HepG2 (cell line): ENCODE data around the gene BCKDHB. TPM values are rescaled to one million over a fixed set of nuclear protein-coding genes. Genes with fewer than 3 reads are reported as not detected.

Source experiments
- AKNA ChIP-seq: sonication (generic); formaldehyde crosslinking; IDR thresholded peaks from 2 replicates; pipeline ENCODE4 v1.4.0; 2020; ENCODE audit warnings: missing genetic modification reagents, borderline replicate concordance
- SOX6 ChIP-seq, 2 experiments: fragments of 450-650 bp in 1 of 2; sonication (generic) in 1 of 2; formaldehyde crosslinking in 1 of 2; IDR thresholded peaks; 2 replicates each; pipeline versions ENCODE4 v1.4.0 to v1.6.1; 2017 to 2020; ENCODE audit warnings: antibody characterized with exemption in 1 of 2, mild to moderate bottlenecking in 1 of 2, missing genetic modification reagents in 1 of 2
- SUZ12 ChIP-seq: fragments of 150-350 bp; IDR thresholded peaks from 2 replicates; pipeline ENCODE4 v1.6.1; 2014; ENCODE audit warnings: low read depth, low read length
- SYNCRIP ChIP-seq: fragments of 200-400 bp; formaldehyde crosslinking; IDR thresholded peaks from 2 replicates; pipeline ENCODE4 v1.6.1; 2018; ENCODE audit warnings: mild to moderate bottlenecking, low read depth, low read length; ENCODE audit not compliant: insufficient read depth
- ZKSCAN8 ChIP-seq: IDR thresholded peaks from 2 replicates; pipeline ENCODE4 v1.6.1; 2016; ENCODE audit warnings: borderline replicate concordance, missing genetic modification reagents, missing compliant biosample characterization
- ZNF350 ChIP-seq: sonication (generic); formaldehyde crosslinking; IDR thresholded peaks from 2 replicates; pipeline ENCODE4 v1.4.0; 2020; ENCODE audit warnings: mild to moderate bottlenecking, low read depth, missing genetic modification reagents, borderline replicate concordance
- ZNF619 ChIP-seq: sonication (generic); formaldehyde crosslinking; IDR thresholded peaks from 2 replicates; pipeline ENCODE4 v1.4.0; 2020; ENCODE audit warnings: mild to moderate bottlenecking, missing genetic modification reagents
- ZNF720 ChIP-seq: sonication (generic); formaldehyde crosslinking; IDR thresholded peaks from 2 replicates; pipeline ENCODE4 v1.4.0; 2020; ENCODE audit warnings: missing genetic modification reagents
- ZNF75D ChIP-seq: sonication (generic); formaldehyde crosslinking; IDR thresholded peaks from 2 replicates; pipeline ENCODE4 v1.8.1; 2023; ENCODE audit warnings: missing genetic modification reagents, mild to moderate bottlenecking, borderline replicate concordance
- polyA plus RNA-seq, 8 experiments: library from polyadenylated mRNA; depleted of rRNA in 3 of 8; stranded (reverse) in 7 of 8; unstranded in 1 of 8; fragments of >200 nt; fragmentation: Illumina TruSeq in 4 of 8; extraction: Trizol in 4 of 8; gene quantifications; 2 replicates each; pipeline versions ENCODE4 v1.2.1 to v1.2.3, GENCODE V29; 2011 to 2016; ENCODE audit warnings: low read depth in 4 of 8, missing spikeins in 1 of 8, mixed read lengths in 1 of 8; ENCODE audit not compliant: insufficient read depth in 1 of 8
- total RNA-seq, 5 experiments: library from RNA; depleted of rRNA; stranded (reverse); fragments of >200 nt; fragmentation: Illumina TruSeq; extraction: Trizol; gene quantifications; 2 replicates each; pipeline ENCODE4 v1.2.3, GENCODE V29; 2016; ENCODE audit warnings: low read depth in 1 of 5
- TF ChIP-seq, protein P1 (sequence below): sonication (generic); formaldehyde crosslinking; IDR thresholded peaks from 2 replicates; pipeline ENCODE4 v1.5.0; 2020; ENCODE audit warnings: mild to moderate bottlenecking, missing genetic modification reagents, borderline replicate concordance
- TF ChIP-seq, protein P2 (sequence below): sonication (generic); formaldehyde crosslinking; IDR thresholded peaks from 2 replicates; pipeline ENCODE4 v1.4.0; 2020; ENCODE audit warnings: missing genetic modification reagents, borderline replicate concordance
- TF ChIP-seq, protein P3 (sequence below): sonication (generic); formaldehyde crosslinking; IDR thresholded peaks from 2 replicates; pipeline ENCODE4 v1.5.1; 2020; ENCODE audit warnings: missing genetic modification reagents, mild to moderate bottlenecking, borderline replicate concordance

The BCKDHB gene
- total and polyA plus RNA-seq, 2 of the 13 experiments (the other 11 are each of a cell fraction or from before 2014, with no cell fraction given) = 10.8 to 13.6 TPM

GRCh38 chr6:80106418-80107235, at the start of gene BCKDHB (continued):
- TF ChIP-seq AKNA (no peak), SUZ12 (no peak), ZNF720 (CRISPR knock-in tag) (no peak), ZKSCAN8 (CRISPR knock-in tag) (no peak), ZNF350 (CRISPR knock-in tag) (peak; percentile 86; the same call in 1 of the 2 replicates), ZNF75D (CRISPR knock-in tag) (no peak), SOX6 (IDR thresholded peaks at IDR 0.05) (no peak), SOX6 (CRISPR knock-in tag; IDR thresholded peaks at IDR 0.05) (peak; percentile 59), ZNF619 (CRISPR knock-in tag) (no peak), SYNCRIP (no peak)
- TF ChIP-seq, protein P1, sequence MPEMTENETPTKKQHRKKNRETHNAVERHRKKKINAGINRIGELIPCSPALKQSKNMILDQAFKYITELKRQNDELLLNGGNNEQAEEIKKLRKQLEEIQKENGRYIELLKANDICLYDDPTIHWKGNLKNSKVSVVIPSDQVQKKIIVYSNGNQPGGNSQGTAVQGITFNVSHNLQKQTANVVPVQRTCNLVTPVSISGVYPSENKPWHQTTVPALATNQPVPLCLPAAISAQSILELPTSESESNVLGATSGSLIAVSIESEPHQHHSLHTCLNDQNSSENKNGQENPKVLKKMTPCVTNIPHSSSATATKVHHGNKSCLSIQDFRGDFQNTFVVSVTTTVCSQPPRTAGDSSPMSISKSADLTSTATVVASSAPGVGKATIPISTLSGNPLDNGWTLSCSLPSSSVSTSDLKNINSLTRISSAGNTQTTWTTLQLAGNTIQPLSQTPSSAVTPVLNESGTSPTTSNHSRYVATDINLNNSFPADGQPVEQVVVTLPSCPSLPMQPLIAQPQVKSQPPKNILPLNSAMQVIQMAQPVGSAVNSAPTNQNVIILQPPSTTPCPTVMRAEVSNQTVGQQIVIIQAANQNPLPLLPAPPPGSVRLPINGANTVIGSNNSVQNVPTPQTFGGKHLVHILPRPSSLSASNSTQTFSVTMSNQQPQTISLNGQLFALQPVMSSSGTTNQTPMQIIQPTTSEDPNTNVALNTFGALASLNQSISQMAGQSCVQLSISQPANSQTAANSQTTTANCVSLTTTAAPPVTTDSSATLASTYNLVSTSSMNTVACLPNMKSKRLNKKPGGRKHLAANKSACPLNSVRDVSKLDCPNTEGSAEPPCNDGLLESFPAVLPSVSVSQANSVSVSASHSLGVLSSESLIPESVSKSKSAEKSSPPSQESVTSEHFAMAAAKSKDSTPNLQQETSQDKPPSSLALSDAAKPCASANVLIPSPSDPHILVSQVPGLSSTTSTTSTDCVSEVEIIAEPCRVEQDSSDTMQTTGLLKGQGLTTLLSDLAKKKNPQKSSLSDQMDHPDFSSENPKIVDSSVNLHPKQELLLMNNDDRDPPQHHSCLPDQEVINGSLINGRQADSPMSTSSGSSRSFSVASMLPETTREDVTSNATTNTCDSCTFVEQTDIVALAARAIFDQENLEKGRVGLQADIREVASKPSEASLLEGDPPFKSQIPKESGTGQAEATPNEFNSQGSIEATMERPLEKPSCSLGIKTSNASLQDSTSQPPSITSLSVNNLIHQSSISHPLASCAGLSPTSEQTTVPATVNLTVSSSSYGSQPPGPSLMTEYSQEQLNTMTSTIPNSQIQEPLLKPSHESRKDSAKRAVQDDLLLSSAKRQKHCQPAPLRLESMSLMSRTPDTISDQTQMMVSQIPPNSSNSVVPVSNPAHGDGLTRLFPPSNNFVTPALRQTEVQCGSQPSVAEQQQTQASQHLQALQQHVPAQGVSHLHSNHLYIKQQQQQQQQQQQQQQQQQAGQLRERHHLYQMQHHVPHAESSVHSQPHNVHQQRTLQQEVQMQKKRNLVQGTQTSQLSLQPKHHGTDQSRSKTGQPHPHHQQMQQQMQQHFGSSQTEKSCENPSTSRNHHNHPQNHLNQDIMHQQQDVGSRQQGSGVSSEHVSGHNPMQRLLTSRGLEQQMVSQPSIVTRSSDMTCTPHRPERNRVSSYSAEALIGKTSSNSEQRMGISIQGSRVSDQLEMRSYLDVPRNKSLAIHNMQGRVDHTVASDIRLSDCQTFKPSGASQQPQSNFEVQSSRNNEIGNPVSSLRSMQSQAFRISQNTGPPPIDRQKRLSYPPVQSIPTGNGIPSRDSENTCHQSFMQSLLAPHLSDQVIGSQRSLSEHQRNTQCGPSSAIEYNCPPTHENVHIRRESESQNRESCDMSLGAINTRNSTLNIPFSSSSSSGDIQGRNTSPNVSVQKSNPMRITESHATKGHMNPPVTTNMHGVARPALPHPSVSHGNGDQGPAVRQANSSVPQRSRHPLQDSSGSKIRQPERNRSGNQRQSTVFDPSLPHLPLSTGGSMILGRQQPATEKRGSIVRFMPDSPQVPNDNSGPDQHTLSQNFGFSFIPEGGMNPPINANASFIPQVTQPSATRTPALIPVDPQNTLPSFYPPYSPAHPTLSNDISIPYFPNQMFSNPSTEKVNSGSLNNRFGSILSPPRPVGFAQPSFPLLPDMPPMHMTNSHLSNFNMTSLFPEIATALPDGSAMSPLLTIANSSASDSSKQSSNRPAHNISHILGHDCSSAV (CRISPR knock-in tag) = no peak
- TF ChIP-seq, protein P2, sequence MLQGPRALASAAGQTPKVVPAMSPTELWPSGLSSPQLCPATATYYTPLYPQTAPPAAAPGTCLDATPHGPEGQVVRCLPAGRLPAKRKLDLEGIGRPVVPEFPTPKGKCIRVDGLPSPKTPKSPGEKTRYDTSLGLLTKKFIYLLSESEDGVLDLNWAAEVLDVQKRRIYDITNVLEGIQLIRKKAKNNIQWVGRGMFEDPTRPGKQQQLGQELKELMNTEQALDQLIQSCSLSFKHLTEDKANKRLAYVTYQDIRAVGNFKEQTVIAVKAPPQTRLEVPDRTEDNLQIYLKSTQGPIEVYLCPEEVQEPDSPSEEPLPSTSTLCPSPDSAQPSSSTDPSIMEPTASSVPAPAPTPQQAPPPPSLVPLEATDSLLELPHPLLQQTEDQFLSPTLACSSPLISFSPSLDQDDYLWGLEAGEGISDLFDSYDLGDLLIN = 0 out of 2 replicates have a peak, but pooled peaks have one; percentile 45
- TF ChIP-seq, protein P3, sequence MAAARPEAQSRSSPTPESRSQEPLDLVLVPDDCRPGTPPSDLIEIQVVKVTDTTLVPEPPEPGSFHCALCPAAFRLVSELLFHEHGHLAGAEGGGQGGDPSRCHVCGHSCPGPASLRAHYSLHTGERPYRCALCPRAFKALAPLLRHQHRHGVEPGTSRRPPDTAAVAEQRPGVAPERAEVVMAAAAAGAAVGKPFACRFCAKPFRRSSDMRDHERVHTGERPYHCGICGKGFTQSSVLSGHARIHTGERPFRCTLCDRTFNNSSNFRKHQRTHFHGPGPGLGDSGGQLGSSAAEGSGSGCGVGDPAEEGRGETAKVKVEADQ (CRISPR knock-in tag) = 0 out of 2 replicates have a peak, but pooled peaks have one; percentile 56
